Measurements from ENCODE around the gene ECSIT. TPM values are rescaled to one million over a fixed set of nuclear protein-coding genes. Genes with fewer than 3 reads are reported as not detected.

The ECSIT gene
- total RNA-seq, 3 donors from 2014 or later = 57.9 to 69.6 (median 59.1) TPM

DNA sequence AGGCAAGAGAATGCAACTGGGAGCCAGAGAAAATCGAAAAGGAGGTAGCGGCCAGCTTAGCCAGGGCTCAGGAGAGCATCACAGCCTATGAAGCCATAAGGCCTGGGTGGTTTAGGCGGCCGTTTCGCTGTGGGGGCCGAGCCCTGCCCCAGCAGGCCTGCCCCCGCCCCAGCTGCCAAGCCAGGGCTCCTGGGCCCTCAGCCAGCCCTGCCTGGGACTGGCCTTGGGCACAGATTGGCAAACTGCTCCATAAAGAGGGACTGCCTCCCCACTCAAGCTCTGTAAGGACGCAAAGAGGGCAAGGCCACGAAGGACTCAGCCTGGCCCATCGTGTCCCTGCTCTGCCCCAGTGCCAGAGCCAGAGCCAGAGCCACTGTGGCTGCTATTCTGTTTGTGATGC, 33.5 kb downstream of the ECSIT start:
- Histone ChIP-seq H3K4me1 (ENCODE audit: low read depth) (no peaks in the 10 kb centered on the region), H3K9me3 (no peaks in the 10 kb centered on the region), H3K4me3 (no peak overlapping the region), H3K36me3 (ENCODE audit: low read depth) (no peaks in the 10 kb centered on the region)
- TF ChIP-seq, protein P1, sequence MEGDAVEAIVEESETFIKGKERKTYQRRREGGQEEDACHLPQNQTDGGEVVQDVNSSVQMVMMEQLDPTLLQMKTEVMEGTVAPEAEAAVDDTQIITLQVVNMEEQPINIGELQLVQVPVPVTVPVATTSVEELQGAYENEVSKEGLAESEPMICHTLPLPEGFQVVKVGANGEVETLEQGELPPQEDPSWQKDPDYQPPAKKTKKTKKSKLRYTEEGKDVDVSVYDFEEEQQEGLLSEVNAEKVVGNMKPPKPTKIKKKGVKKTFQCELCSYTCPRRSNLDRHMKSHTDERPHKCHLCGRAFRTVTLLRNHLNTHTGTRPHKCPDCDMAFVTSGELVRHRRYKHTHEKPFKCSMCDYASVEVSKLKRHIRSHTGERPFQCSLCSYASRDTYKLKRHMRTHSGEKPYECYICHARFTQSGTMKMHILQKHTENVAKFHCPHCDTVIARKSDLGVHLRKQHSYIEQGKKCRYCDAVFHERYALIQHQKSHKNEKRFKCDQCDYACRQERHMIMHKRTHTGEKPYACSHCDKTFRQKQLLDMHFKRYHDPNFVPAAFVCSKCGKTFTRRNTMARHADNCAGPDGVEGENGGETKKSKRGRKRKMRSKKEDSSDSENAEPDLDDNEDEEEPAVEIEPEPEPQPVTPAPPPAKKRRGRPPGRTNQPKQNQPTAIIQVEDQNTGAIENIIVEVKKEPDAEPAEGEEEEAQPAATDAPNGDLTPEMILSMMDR (IDR thresholded peaks at IDR 0.05) = no peak
- ATAC-seq = no peak
- intact Hi-C loops (cut with DNase I, micrococcal nuclease) = loop anchor here in 1 of 2 donors (10.0 kb wide), 1 partner anchor 79 kb away; the partner anchor contains the start of gene ACP5
- DNase-seq = no peak

DNA sequence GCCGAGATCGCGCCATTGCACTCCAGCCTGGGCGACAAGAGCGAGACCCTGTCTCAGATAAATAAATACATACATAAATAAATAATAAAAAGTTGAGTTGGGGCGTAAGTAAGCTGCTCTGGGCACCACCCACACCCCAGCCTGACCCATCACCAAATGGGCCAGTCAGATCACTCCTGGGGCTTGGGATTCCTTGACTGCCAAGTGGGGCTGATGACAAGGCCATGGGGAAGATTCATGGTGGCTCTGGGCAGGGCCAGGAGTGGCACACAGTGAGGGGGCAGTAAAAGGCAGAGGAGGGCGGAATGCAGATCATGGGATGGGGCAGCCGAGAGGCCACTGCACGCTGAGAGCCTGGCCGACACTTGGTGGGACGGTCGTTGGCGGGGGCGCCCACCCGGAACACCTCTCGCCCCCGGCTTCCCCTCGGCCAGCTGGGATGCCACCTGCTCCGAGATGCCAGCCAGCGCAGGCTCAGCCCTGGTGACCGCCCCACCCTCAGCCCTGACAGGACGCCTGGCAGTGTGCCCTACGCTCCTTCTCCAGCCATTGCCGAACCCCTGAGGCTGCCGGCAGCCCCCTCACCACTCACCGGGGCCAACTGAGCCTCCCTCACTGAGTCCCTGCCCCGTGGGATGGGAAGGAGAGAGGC, 34.2 kb downstream of the ECSIT start:
- TF ChIP-seq, protein P1 (IDR thresholded peaks at IDR 0.05) = no peak
- no peak overlapping the region for H3K4me3 ChIP-seq
- H3K36me3 ChIP-seq (ENCODE audit: low read depth) = no peaks in the 10 kb centered on the region
- intact Hi-C loops (cut with DNase I, micrococcal nuclease) = loop anchor here in 1 of 2 donors (10.0 kb wide), 1 partner anchor 80 kb away; the partner anchor contains the start of gene ACP5
- DNase-seq = no peak
- ATAC-seq = no peak
- no peaks in the 10 kb centered on the region for H3K4me1 ChIP-seq (ENCODE audit: low read depth)
- no peaks in the 10 kb centered on the region for H3K9me3 ChIP-seq

DNA sequence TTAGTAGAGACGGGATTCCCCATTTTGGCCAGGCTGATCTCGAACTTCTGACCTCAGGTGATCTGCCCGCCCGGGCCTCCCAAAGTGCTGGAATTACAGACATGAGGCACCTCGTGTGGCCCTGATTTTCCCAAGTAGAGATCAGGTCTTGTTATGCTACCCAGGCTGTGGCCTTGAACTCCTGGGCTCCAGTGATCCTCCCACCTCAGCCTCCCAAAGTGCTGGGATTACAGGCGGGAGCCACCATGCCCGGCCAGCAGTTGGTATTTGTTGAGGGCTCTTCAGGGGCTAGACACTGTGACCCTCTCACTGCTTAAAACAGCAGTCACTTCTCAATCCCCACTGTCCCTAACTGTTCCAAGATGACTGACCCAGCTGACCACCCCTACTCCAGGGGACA, 39.6 kb downstream of the ECSIT start:
- Histone ChIP-seq H3K4me1 (ENCODE audit: low read depth) (no peaks in the 10 kb centered on the region), H3K36me3 (ENCODE audit: low read depth) (no peaks in the 10 kb centered on the region), H3K9me3 (no peaks in the 10 kb centered on the region), H3K4me3 (no peak overlapping the region)
- DNase-seq (no peak), ATAC-seq (no peak)
- TF ChIP-seq, protein P1 (IDR thresholded peaks at IDR 0.05) = no peak
- intact Hi-C loops (cut with DNase I, micrococcal nuclease) = no loop called here

DNA sequence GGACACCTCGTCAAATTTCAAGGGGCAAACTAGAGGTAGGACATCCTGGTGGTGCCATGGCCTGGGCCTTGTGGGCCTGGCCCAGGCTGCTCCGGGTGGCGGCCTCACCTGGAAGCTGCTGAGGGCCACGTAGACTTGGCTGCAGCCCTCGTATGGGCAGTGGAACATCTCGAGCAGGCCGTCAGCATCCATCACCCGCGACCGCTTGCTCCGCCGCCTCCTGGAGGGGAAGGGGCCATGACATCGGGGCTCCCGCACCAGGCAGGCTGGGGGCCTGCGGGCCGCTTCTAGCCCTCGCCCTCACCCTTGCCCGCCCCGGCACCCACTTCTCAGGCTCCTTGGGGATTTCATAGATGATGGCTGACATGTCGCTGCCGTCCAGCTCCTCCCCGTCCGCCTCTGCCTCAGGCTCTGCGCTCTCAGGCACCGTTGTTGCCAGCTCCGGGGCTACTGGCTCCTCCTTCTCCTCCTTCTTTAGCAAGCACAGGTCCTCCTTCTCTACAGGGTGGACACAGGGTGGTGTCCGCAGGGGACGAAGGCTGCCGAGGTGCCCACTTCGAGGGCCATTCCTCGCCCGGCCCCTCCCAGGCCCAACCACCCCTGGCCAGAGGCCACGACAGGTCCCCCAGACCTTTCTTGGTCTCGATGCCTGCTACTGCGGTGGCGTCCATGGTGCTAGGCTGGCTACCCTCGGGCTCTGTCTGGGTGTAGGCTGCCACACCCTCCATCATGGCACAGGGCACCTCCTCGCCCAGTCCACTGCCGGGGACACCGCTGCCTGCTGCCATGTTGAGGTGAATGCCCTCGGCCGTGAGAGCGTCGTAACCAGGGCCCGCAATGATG, 42.1 kb downstream of the ECSIT start:
- Histone ChIP-seq H3K4me1 (ENCODE audit: low read depth) (peaks cover 7% of the 10 kb centered on the region), H3K36me3 (ENCODE audit: low read depth) (no peaks in the 10 kb centered on the region), H3K4me3 (no peak overlapping the region), H3K9me3 (no peaks in the 10 kb centered on the region)
- DNase-seq = no peak
- no peak for ATAC-seq
- intact Hi-C loops (cut with DNase I, micrococcal nuclease) = no loop called here
- TF ChIP-seq, protein P1 (IDR thresholded peaks at IDR 0.05) = no peak

DNA sequence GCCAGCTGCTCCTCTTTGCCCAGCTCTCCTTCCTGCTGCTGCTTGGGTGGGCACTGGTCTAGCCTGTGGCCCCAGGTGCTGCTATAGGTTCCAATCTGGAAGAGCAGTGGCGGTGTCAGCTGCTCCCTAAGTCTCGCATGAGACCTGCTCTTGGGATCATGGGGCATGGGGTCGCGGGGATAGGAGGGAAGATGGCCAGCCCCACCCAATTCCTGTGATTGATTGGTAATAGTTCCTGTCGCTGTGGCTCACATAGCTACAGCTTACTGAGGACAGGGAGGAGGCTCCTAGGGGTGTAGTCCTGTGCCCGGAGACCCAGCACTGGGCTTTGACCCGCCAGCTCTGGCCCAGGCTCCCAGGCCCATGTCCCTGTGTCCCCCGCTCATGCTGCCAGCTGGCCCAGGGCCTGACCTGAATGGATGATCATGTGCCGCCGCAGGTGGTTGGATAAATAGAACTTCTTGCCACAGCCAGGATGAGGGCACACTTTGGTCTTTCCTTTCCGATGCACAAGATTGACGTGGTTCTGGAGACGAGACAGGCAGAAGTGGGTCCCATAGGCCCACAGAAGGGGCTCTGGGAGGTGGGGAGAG, 43.6 kb downstream of the ECSIT start:
- intact Hi-C loops (cut with DNase I, micrococcal nuclease) = no loop called here
- Histone ChIP-seq H3K36me3 (ENCODE audit: low read depth) (no peaks in the 10 kb centered on the region), H3K9me3 (no peaks in the 10 kb centered on the region), H3K4me1 (ENCODE audit: low read depth) (peaks cover 10% of the 10 kb centered on the region), H3K4me3 (no peak overlapping the region)
- ATAC-seq (no peak), DNase-seq (no peak)
- TF ChIP-seq, protein P1 (IDR thresholded peaks at IDR 0.05) = no peak
